ENCODE results near the gene CDHR3.
"Not testable (repeated sequence)": the region's sequence is repeated elsewhere in the genome, so short reads cannot be mapped to it uniquely, and the experiment has no call there.

Gene CDHR3

DNA sequence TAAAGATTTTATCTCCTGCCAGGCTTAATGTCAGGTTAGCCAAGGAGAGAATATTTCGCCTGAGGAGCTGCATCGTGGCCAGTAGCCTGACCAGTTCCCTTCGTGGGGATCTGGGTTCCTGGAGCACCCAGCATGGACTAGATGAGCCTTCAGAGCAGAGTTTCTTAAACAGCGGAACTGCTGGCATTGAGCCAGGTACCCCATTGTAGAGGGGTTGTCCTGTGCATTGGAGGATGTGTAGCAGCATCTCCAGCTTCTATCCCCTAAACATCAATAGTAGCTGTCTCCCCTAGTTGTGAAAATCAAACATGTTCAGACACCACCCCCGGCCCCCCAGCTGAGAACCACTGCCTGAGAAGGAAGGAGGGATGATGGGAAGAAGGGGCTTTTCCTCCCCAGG lies 36.2 kb downstream of the CDHR3 start:
- Histone ChIP-seq H3K36me3 (ENCODE audit: control insufficient read depth, insufficient read depth, low read length) (no peaks in the 10 kb centered on the region), H3K27me3 (ENCODE audit: control insufficient read depth, insufficient read depth, low read length) (no peaks in the 10 kb centered on the region), H3K9me3 (ENCODE audit: control insufficient read depth, insufficient read depth, low read depth, low read length) (no peaks in the 10 kb centered on the region), H3K4me1 (ENCODE audit: control insufficient read depth, insufficient read depth, low read length) (peaks cover 7% of the 10 kb centered on the region), H3K9ac (ENCODE audit: low read length) (no peak overlapping the region), H3K4me3 (ENCODE audit: low read depth, low read length) (no peak overlapping the region), H3K27ac (ENCODE audit: low read depth, low read length) (no peak overlapping the region)

DNA sequence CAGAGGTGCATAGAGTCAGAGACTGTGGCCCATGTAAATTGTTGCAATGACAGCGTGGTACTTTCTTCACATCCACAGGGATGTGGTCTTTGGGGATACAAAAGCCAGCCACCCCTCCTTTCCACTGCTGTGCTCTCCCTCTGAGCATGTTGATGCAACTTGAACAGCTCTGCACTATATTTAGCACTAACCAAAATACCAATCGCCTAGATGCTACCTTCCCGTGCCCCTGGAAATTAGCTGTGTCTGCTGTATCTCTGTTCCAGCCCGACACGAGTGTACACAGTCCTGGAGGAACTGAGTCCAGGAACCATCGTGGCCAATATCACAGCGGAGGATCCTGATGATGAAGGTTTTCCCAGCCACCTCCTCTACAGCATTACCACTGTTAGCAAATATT lies 38.1 kb downstream of the CDHR3 start:
- Histone ChIP-seq H3K27me3 (ENCODE audit: control insufficient read depth, insufficient read depth, low read length) (no peaks in the 10 kb centered on the region), H3K4me1 (ENCODE audit: control insufficient read depth, insufficient read depth, low read length) (peaks cover 7% of the 10 kb centered on the region), H3K27ac (ENCODE audit: low read depth, low read length) (no peak overlapping the region), H3K9ac (ENCODE audit: low read length) (no peak overlapping the region), H3K9me3 (ENCODE audit: control insufficient read depth, insufficient read depth, low read depth, low read length) (peaks cover 12% of the 10 kb centered on the region), H3K4me3 (ENCODE audit: low read depth, low read length) (no peak overlapping the region), H3K36me3 (ENCODE audit: control insufficient read depth, insufficient read depth, low read length) (no peaks in the 10 kb centered on the region)

DNA sequence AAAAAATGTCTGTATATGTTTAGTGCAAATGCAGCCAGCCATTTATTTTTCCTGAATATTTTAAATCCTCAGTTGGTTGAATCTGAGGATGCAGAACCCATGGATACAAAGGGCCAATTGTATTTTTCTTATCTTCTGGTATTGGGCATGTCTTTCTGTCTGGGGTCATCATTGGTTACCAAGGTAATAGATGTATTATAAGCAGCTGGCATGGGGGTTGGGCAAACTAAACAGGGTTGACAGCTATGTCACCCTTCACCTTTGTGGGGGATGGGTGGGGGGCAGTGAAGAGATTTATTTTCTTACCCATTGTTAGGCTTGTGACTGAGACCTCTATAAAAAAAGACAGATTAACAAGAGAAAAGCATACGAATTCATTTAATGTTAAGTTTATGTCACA lies 38.8 kb downstream of the CDHR3 start:
- H3K4me1 ChIP-seq (ENCODE audit: control insufficient read depth, insufficient read depth, low read length) = peaks cover 7% of the 10 kb centered on the region
- H3K9ac ChIP-seq (ENCODE audit: low read length) = no peak overlapping the region
- H3K27me3 ChIP-seq (ENCODE audit: control insufficient read depth, insufficient read depth, low read length) = no peaks in the 10 kb centered on the region
- no peak overlapping the region for H3K4me3 ChIP-seq (ENCODE audit: low read depth, low read length)
- H3K27ac ChIP-seq (ENCODE audit: low read depth, low read length) = no peak overlapping the region
- H3K36me3 ChIP-seq (ENCODE audit: control insufficient read depth, insufficient read depth, low read length) = no peaks in the 10 kb centered on the region; the same call in 1 of the 2 replicates
- H3K9me3 ChIP-seq (ENCODE audit: control insufficient read depth, insufficient read depth, low read depth, low read length) = peaks cover 18% of the 10 kb centered on the region

DNA sequence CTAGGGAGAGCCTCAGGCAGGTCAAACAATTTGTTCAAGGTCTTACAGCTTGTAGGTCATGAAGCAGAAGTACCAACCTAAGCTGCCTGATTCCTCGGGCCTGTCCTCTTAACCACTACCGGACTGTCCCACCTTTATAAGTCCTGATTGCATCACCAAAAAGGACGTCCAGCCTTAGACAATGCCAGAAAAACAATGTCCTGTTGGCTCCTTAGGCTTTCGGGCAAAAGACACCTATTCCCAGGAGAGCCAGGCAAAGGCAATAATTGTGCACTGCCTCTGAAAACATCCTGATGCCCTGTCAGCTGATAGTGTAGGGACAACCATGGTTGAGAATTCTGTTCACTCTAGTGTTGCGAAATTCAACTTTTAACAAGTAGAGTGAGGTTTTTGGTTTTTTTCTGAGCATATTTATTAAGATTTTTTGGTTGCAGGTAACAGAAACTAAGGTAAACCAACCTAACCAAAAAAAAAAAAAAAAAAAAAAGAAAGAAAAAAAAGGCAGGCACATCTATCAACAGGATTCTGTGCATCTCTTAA lies 40.5 kb downstream of the CDHR3 start:
- no peaks in the 10 kb centered on the region; the same call in 1 of the 2 replicates for H3K27me3 ChIP-seq (ENCODE audit: control insufficient read depth, insufficient read depth, low read length)
- no peaks in the 10 kb centered on the region for H3K4me1 ChIP-seq (ENCODE audit: control insufficient read depth, insufficient read depth, low read length)
- peaks cover 31% of the 10 kb centered on the region for H3K9me3 ChIP-seq (ENCODE audit: control insufficient read depth, insufficient read depth, low read depth, low read length)
- no peak overlapping the region for H3K9ac ChIP-seq (ENCODE audit: low read length)
- no peak overlapping the region for H3K27ac ChIP-seq (ENCODE audit: low read depth, low read length)
- no peaks in the 10 kb centered on the region; the same call in 1 of the 2 replicates for H3K36me3 ChIP-seq (ENCODE audit: control insufficient read depth, insufficient read depth, low read length)
- H3K4me3 ChIP-seq (ENCODE audit: low read depth, low read length) = no peak overlapping the region

DNA sequence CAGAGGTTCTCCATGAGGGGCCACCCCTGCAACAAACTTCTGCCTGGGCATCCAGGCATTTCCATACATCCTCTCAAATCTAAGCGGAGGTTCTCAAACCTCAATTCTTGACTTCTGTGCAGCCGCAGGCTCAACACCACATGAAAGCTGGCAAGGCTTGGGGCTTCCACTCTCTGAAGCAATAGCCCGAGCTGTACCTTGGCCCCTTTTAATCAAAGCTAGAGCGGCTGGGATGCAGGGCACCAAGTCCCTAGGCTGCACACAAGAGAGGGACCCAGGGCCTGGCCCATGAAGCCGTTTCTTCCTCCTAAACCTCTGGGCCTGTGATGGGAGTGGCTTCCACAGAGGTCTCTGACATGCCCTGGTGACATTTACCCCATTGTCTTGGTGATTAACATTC lies 43.8 kb downstream of the CDHR3 start:
- Histone ChIP-seq H3K9me3 (ENCODE audit: control insufficient read depth, insufficient read depth, low read depth, low read length) (peaks cover 31% of the 10 kb centered on the region), H3K4me1 (ENCODE audit: control insufficient read depth, insufficient read depth, low read length) (peaks cover 12% of the 10 kb centered on the region), H3K4me3 (ENCODE audit: low read depth, low read length) (no peak overlapping the region), H3K27ac (ENCODE audit: low read depth, low read length) (no peak overlapping the region), H3K27me3 (ENCODE audit: control insufficient read depth, insufficient read depth, low read length) (no peaks in the 10 kb centered on the region; the same call in 1 of the 2 replicates), H3K9ac (ENCODE audit: low read length) (no peak overlapping the region), H3K36me3 (ENCODE audit: control insufficient read depth, insufficient read depth, low read length) (no peaks in the 10 kb centered on the region; the same call in 1 of the 2 replicates)

DNA sequence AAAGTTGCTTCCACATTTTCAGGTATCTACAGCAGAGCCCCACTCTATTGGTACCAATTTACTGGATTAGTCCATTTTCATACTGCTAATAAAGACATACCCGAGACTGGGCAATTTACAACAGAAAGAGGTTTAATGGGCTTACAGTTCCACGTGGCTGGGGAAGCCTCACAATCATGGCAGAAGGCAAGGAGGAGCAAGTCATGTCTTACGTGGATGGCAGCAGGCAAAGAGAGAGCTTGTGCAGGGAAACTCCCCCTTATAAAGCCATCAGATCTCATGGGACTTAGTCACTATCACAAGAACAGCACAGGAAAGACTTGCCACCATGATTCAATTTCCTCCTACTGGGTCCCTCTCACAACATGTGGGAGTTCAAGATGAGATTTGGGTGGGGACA lies 44.7 kb downstream of the CDHR3 start:
- not testable (repeated sequence) for H3K4me3 ChIP-seq (ENCODE audit: low read depth, low read length); H3K27ac ChIP-seq (ENCODE audit: low read depth, low read length); H3K27me3 ChIP-seq (ENCODE audit: control insufficient read depth, insufficient read depth, low read length); H3K36me3 ChIP-seq (ENCODE audit: control insufficient read depth, insufficient read depth, low read length); H3K9ac ChIP-seq (ENCODE audit: low read length)
- peaks cover 31% of the 10 kb centered on the region for H3K9me3 ChIP-seq (ENCODE audit: control insufficient read depth, insufficient read depth, low read depth, low read length)
- H3K4me1 ChIP-seq (ENCODE audit: control insufficient read depth, insufficient read depth, low read length) = peaks cover 12% of the 10 kb centered on the region

DNA sequence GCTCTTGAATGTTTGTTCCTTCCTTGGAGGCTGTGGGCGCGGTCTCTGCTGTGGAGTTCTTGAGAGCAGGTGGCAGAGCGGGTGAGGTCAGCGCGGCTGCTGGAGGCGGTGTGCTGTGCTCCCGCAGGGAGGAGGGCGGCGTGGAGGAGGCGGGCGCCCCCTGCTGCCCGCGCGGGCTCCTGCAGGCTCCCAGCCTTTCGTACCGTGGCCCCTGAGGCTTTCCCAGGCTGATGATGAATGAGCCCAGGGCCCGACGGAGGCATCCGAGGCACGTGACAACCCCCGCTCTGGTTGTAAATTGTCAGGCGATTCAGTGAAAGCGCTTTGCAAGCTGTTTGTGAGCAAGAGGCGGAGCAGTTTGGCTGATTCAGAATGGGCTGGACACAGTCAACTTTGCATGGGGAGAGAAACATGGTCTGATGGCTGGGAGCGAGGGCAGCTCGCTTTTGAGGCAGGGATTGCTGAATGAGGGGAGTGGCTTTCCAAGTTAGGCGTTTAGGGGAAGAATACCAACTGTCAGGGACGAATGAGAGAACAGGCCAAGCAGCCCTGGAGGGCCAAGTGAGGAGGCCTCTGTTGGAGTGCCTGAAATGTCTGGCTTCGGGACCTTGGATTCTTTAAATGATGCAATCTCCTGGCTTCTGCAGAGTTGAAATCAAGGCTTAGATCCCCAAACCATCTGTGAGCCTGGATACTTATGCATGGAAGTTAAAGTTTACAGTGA lies 46.6 kb downstream of the CDHR3 start:
- peaks cover 31% of the 10 kb centered on the region for H3K9me3 ChIP-seq (ENCODE audit: control insufficient read depth, insufficient read depth, low read depth, low read length)
- peak overlapping the region; percentile 19 for H3K4me3 ChIP-seq (ENCODE audit: low read depth, low read length)
- H3K4me1 ChIP-seq (ENCODE audit: control insufficient read depth, insufficient read depth, low read length) = peaks cover 12% of the 10 kb centered on the region
- H3K27ac ChIP-seq (ENCODE audit: low read depth, low read length) = peak overlapping the region; percentile 3; the same call in 1 of the 2 replicates
- peak overlapping the region; percentile 35 for H3K9ac ChIP-seq (ENCODE audit: low read length)
- no peaks in the 10 kb centered on the region; the same call in 1 of the 2 replicates for H3K27me3 ChIP-seq (ENCODE audit: control insufficient read depth, insufficient read depth, low read length)
- no peaks in the 10 kb centered on the region; the same call in 1 of the 2 replicates for H3K36me3 ChIP-seq (ENCODE audit: control insufficient read depth, insufficient read depth, low read length)

DNA sequence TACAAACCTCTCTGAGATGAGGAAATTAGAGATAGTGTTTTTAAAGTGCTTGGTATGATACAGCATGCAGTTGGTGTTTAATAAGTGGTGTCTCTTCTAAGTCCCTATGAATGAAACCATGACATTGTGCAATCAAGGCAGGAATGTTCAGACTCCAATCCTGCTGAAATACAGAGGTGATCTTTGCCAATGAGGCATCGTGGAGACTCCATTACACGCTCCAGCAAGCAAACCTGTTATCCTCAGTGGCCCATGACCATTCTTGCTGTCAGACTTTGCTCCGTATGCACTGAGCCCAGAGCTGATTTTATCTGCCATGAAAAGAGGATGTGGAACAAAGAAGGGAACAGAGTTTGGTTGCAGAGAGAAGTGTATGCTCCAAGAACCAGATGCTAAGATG lies 47.3 kb downstream of the CDHR3 start:
- H3K36me3 ChIP-seq (ENCODE audit: control insufficient read depth, insufficient read depth, low read length) = no peaks in the 10 kb centered on the region; the same call in 1 of the 2 replicates
- peak overlapping the region; percentile 3; the same call in 1 of the 2 replicates for H3K27ac ChIP-seq (ENCODE audit: low read depth, low read length)
- H3K27me3 ChIP-seq (ENCODE audit: control insufficient read depth, insufficient read depth, low read length) = no peaks in the 10 kb centered on the region; the same call in 1 of the 2 replicates
- H3K9me3 ChIP-seq (ENCODE audit: control insufficient read depth, insufficient read depth, low read depth, low read length) = peaks cover 28% of the 10 kb centered on the region
- H3K9ac ChIP-seq (ENCODE audit: low read length) = no peak overlapping the region
- H3K4me1 ChIP-seq (ENCODE audit: control insufficient read depth, insufficient read depth, low read length) = peaks cover 15% of the 10 kb centered on the region
- peak overlapping the region; percentile 19; the same call in 1 of the 2 replicates for H3K4me3 ChIP-seq (ENCODE audit: low read depth, low read length)

DNA sequence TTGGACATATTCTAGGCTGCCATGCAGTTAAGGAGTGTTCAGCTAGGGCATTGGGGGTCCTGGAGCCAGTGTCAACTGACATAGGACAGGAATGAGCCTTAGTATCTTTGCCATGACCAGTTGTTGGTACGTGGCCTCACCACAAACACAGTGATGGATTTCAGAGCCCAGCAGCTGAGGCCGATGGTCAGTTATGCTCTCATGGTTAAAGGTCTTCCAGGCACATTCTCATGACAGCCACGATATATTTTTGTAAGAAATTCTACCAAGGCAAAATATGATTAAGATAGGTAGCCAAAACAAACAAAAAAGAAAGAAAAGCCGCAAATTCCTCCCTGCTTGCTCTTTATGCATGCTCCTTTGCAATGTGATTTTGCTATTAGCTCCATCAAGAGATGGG lies 47.8 kb downstream of the CDHR3 start:
- Histone ChIP-seq H3K4me3 (ENCODE audit: low read depth, low read length) (no peak overlapping the region), H3K4me1 (ENCODE audit: control insufficient read depth, insufficient read depth, low read length) (peaks cover 20% of the 10 kb centered on the region), H3K9ac (ENCODE audit: low read length) (no peak overlapping the region), H3K36me3 (ENCODE audit: control insufficient read depth, insufficient read depth, low read length) (no peaks in the 10 kb centered on the region; the same call in 1 of the 2 replicates), H3K9me3 (ENCODE audit: control insufficient read depth, insufficient read depth, low read depth, low read length) (peaks cover 22% of the 10 kb centered on the region), H3K27ac (ENCODE audit: low read depth, low read length) (no peak overlapping the region), H3K27me3 (ENCODE audit: control insufficient read depth, insufficient read depth, low read length) (no peaks in the 10 kb centered on the region; the same call in 1 of the 2 replicates)

DNA sequence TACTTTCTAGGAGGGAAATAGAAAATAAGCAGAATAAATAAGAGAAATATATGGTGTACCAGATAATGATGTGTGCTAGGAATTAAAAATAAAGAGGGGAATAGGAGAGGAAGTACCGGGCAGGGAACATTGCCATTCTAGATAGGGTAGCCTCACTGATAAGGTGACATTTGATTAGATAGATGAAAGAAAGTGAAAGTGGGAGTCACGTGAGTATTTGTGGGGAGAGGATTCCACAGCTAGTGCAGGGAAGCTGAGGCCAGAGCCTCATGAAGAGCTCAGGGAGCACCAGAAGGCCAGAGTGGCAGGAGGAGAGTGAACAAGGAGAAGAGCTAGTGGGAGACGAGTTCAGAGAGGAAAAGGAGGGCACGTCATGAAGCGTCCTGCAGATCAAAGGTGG lies 49.1 kb downstream of the CDHR3 start:
- Histone ChIP-seq H3K4me1 (ENCODE audit: control insufficient read depth, insufficient read depth, low read length) (peaks cover 28% of the 10 kb centered on the region), H3K4me3 (ENCODE audit: low read depth, low read length) (no peak overlapping the region), H3K36me3 (ENCODE audit: control insufficient read depth, insufficient read depth, low read length) (no peaks in the 10 kb centered on the region), H3K9ac (ENCODE audit: low read length) (no peak overlapping the region), H3K9me3 (ENCODE audit: control insufficient read depth, insufficient read depth, low read depth, low read length) (peaks cover 10% of the 10 kb centered on the region), H3K27ac (ENCODE audit: low read depth, low read length) (no peak overlapping the region), H3K27me3 (ENCODE audit: control insufficient read depth, insufficient read depth, low read length) (no peaks in the 10 kb centered on the region; the same call in 1 of the 2 replicates)

DNA sequence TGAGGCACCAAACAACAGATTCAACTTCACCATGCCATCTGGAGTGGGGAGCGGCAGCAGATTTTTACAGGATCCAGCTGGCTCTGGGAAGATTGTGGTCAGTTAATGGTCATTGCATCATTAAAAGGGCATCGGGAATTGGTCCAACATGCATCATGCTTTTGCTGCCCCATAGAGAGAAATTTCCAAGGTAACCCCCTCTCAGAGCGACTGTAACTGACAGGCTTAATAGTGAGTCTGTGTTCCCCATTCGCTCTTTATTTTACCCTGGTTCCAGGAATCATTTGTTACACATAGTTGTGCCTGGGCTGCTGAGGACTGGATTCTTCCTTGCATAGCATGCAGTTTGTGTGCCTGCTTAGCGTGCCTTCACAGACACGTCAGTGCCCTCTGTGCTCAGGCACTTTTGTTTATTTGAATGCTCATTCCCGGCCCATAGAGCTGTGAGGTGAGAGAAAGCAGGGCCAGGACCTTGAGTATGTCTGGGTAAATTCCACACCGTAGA lies 49.9 kb downstream of the CDHR3 start:
- Histone ChIP-seq H3K4me3 (ENCODE audit: low read depth, low read length) (no peak overlapping the region), H3K36me3 (ENCODE audit: control insufficient read depth, insufficient read depth, low read length) (no peaks in the 10 kb centered on the region), H3K9me3 (ENCODE audit: control insufficient read depth, insufficient read depth, low read depth, low read length) (peaks cover 6% of the 10 kb centered on the region), H3K27ac (ENCODE audit: low read depth, low read length) (no peak overlapping the region), H3K4me1 (ENCODE audit: control insufficient read depth, insufficient read depth, low read length) (peaks cover 28% of the 10 kb centered on the region), H3K27me3 (ENCODE audit: control insufficient read depth, insufficient read depth, low read length) (no peaks in the 10 kb centered on the region; the same call in 1 of the 2 replicates), H3K9ac (ENCODE audit: low read length) (no peak overlapping the region)

Measured in HUES6 (cell line).